IMR-90 (cell line): Measurements from ENCODE around the gene ALS2. TPM values are rescaled to one million over a fixed set of nuclear protein-coding genes. Genes with fewer than 3 reads are reported as not detected.

Experiments
- ATAC-seq: fragments of 200-7000 bp; cut with Tn5 transposase; 2 replicates; pipeline ENCODE4 v1.9.1; 2020; ENCODE audit warnings: low read depth, mild to moderate bottlenecking, moderate library complexity
- BruUV-seq: library from RNA; stranded (reverse); fragments of 400-500 nt; replicated peaks from 2 replicates; lab custom pipeline; 2021; lab: Mats Ljungman, UMichigan
- CTCF ChIA-PET: fragments of 300-600 bp; formaldehyde crosslinking; extraction: SDS; loops from one replicate; lab custom pipeline; 2021; ENCODE audit warnings: antibody characterized with exemption; lab: Yijun Ruan, JAX
- POLR2A ChIA-PET: fragments of 300-600 bp; sonication (Branson Sonifier 250); formaldehyde crosslinking; loops from one replicate; lab custom pipeline; 2022; ENCODE audit warnings: antibody characterized with exemption; ENCODE audit not compliant: unreplicated experiment; lab: Charles Lee
- DNase-seq: peaks from one replicate; pipeline ENCODE4 v3.0.0; 2013
- H2AFZ ChIP-seq: replicated peaks from 2 replicates; pipeline ENCODE3; 2013; ENCODE audit warnings: low read length, mild to moderate bottlenecking; ENCODE audit not compliant: poor library complexity
- H2AK5ac ChIP-seq: 2 replicates; pipeline ENCODE4 v1.6.1; 2013; ENCODE audit warnings: low read depth, low read length, inconsistent platforms
- H2AK9ac ChIP-seq: replicated peaks from 2 replicates; pipeline ENCODE3; 2013; ENCODE audit warnings: mild to moderate bottlenecking, low read depth, low read length, moderate library complexity; ENCODE audit not compliant: poor library complexity
- H2BK120ac ChIP-seq: 2 replicates; pipeline ENCODE4 v1.6.1; 2013; ENCODE audit warnings: low read depth, low read length, inconsistent platforms
- H2BK15ac ChIP-seq: 3 replicates; pipeline ENCODE4 v1.6.1; 2013; ENCODE audit warnings: low read depth, low read length, inconsistent platforms
- H2BK20ac ChIP-seq: 2 replicates; pipeline ENCODE4 v1.6.1; 2013; ENCODE audit warnings: low read depth, mild to moderate bottlenecking, inconsistent platforms, low read length, moderate library complexity
- H2BK5ac ChIP-seq: 2 replicates; pipeline ENCODE4 v1.6.1; 2013; ENCODE audit warnings: mild to moderate bottlenecking, low read depth, low read length, inconsistent platforms; ENCODE audit not compliant: poor library complexity, severe bottlenecking
- H3K14ac ChIP-seq: replicated peaks from 2 replicates; pipeline ENCODE4 v1.6.1; 2013; ENCODE audit warnings: low read depth, low read length, inconsistent platforms
- H3K18ac ChIP-seq: 2 replicates; pipeline ENCODE4 v1.6.1; 2013; ENCODE audit warnings: low read depth, low read length, control low read depth
- H3K23ac ChIP-seq: 2 replicates; pipeline ENCODE4 v1.6.1; 2013; ENCODE audit warnings: low read depth, low read length, inconsistent platforms
- H3K27ac ChIP-seq: 2 replicates; pipeline ENCODE4 v1.5.1; 2013; ENCODE audit warnings: mild to moderate bottlenecking, control low read depth, low read length; ENCODE audit not compliant: insufficient read depth
- H3K27me3 ChIP-seq: 2 replicates; pipeline ENCODE4 v1.6.1; 2013; ENCODE audit warnings: low read length; ENCODE audit not compliant: control insufficient read depth, insufficient read depth
- H3K36me3 ChIP-seq: 2 replicates; pipeline ENCODE4 v1.6.1; 2013; ENCODE audit warnings: low read length, mixed read lengths; ENCODE audit not compliant: control insufficient read depth, insufficient read depth
- H3K4ac ChIP-seq: 2 replicates; pipeline ENCODE4 v1.6.1; 2013; ENCODE audit warnings: low read depth, low read length, inconsistent platforms
- H3K4me1 ChIP-seq: 2 replicates; pipeline ENCODE4 v1.6.1; 2013; ENCODE audit warnings: low read length, mixed read lengths; ENCODE audit not compliant: control insufficient read depth, insufficient read depth
- H3K4me2 ChIP-seq: 2 replicates; pipeline ENCODE4 v1.6.1; 2013; ENCODE audit warnings: low read depth, mild to moderate bottlenecking, control low read depth, low read length, moderate library complexity
- H3K4me3 ChIP-seq: 2 replicates; pipeline ENCODE4 v1.5.1; 2013; ENCODE audit warnings: low read depth, mild to moderate bottlenecking, control low read depth, low read length, moderate library complexity; ENCODE audit not compliant: insufficient read depth
- H3K56ac ChIP-seq: 2 replicates; pipeline ENCODE4 v1.6.1; 2013; ENCODE audit warnings: low read length, inconsistent platforms; ENCODE audit not compliant: insufficient read depth; ENCODE audit errors: extremely low read depth
- H3K79me1 ChIP-seq, 2 experiments: 2 replicates each; pipeline ENCODE4 v1.6.1; 2013; ENCODE audit warnings: low read length in 2 of 2, inconsistent platforms in 1 of 2, low read depth in 1 of 2
- H3K9ac ChIP-seq: 2 replicates; pipeline ENCODE4 v1.6.1; 2013; ENCODE audit warnings: low read depth, low read length, control low read depth
- H3K9me1 ChIP-seq: 2 replicates; pipeline ENCODE4 v1.6.1; 2013; ENCODE audit warnings: low read length, inconsistent platforms; ENCODE audit not compliant: insufficient read depth
- H3K9me3 ChIP-seq: 2 replicates; pipeline ENCODE4 v1.6.1; 2013; ENCODE audit warnings: low read length; ENCODE audit not compliant: control insufficient read depth, insufficient read depth
- H4K20me1 ChIP-seq: 2 replicates; pipeline ENCODE4 v1.6.1; 2013; ENCODE audit warnings: low read length, inconsistent platforms; ENCODE audit not compliant: insufficient read depth
- H4K5ac ChIP-seq: 2 replicates; pipeline ENCODE4 v1.6.1; 2013; ENCODE audit warnings: mild to moderate bottlenecking, low read depth, low read length, control low read depth
- H4K8ac ChIP-seq, 2 experiments: 2 replicates each; pipeline ENCODE4 v1.6.1; 2013; ENCODE audit warnings: low read depth in 2 of 2, low read length in 2 of 2, control low read depth in 1 of 2, inconsistent platforms in 1 of 2
- H4K91ac ChIP-seq: 2 replicates; pipeline ENCODE4 v1.6.1; 2013; ENCODE audit warnings: low read depth, low read length, inconsistent platforms; ENCODE audit not compliant: insufficient read depth
- CHD1 ChIP-seq: IDR thresholded peaks from 2 replicates; pipeline ENCODE4 v1.6.1; 2012; ENCODE audit warnings: low read depth, low read length, improper control_type of control experiment
- CTCF ChIP-seq: conservative IDR thresholded peaks from 2 replicates; pipeline ENCODE4 v1.5.1; 2012; ENCODE audit warnings: mild to moderate bottlenecking, low read depth, low read length, improper control_type of control experiment
- WGBS, 2 experiments: methylation state at CpG; one replicate each; pipeline versions ENCODE4 v1.1.5 to v1.1.7; 2013; ENCODE audit warnings: missing lambda C conversion rate in 2 of 2; ENCODE audit not compliant: insufficient read length in 1 of 2; ENCODE audit errors: extremely low coverage in 2 of 2; 5-methylcytosine and 5-hydroxymethylcytosine counted together
- dilution Hi-C: fragments of 300-500 bp; cut with HindIII; formaldehyde crosslinking; loops from one replicate; pipeline ENCODE4 v1.14.3; 2018; ENCODE audit warnings: low sequenced_read_pairs; ENCODE audit not compliant: unreplicated experiment
- in situ Hi-C: fragments of 300-500 bp; cut with MboI; formaldehyde crosslinking; loops from 3 replicates; pipeline ENCODE4 v1.14.3; 2019; ENCODE audit warnings: low sequenced_read_pairs, inconsistent platforms, mixed read lengths
- intact Hi-C: fragments of 100-400 bp; cut with micrococcal nuclease; formaldehyde crosslinking; loops from 2 replicates; pipeline ENCODE4 v1.10.0; 2022
- polyA plus RNA-seq, 3 experiments: library from polyadenylated mRNA; depleted of rRNA; stranded (reverse); fragments of >200 nt; gene quantifications; 2 replicates each; pipeline ENCODE4 v1.2.3, GENCODE V29; 2012; ENCODE audit warnings: low replicate concordance in 1 of 3
- total RNA-seq: library from RNA; depleted of rRNA; stranded (reverse); fragments of >200 nt; gene quantifications from 2 replicates; pipeline ENCODE4 v1.2.3, GENCODE V29; 2012

The ALS2 gene
- total and polyA plus RNA-seq, 2 of the 4 experiments (the other 2 are of a cell fraction) = 14.4 to 42.3 TPM

- no peak overlapping the region for H3K56ac ChIP-seq
- no peak overlapping the region for H2AFZ ChIP-seq
- no peak overlapping the region for H3K23ac ChIP-seq
- no peaks in the 10 kb centered on the region for H3K4me1 ChIP-seq
- H3K4me3 ChIP-seq = no peak overlapping the region
- H3K4ac ChIP-seq = no peak overlapping the region
- no peaks in the 10 kb centered on the region for H3K9me3 ChIP-seq
- peaks cover 29% of the 10 kb centered on the region for H3K36me3 ChIP-seq
- no peak overlapping the region for H3K27ac ChIP-seq
- H2AK5ac ChIP-seq = no peak overlapping the region
- H2BK120ac ChIP-seq = no peak overlapping the region
- ATAC-seq = no peak
- dilution Hi-C loops (no loop called here), in situ Hi-C loops (no loop called here), intact Hi-C loops (no loop called here)
- no peaks in the 10 kb centered on the region for H3K9me1 ChIP-seq
- no peak overlapping the region for H3K14ac ChIP-seq
- H2AK9ac ChIP-seq = no peak overlapping the region
- TF ChIP-seq CTCF (no peak), CHD1 (no peak)
- no peak overlapping the region for H3K9ac ChIP-seq
- no peak overlapping the region for H2BK20ac ChIP-seq
- no peak overlapping the region for H3K4me2 ChIP-seq
- no peak for DNase-seq
- H2BK15ac ChIP-seq = no peak overlapping the region
- no peak overlapping the region for H3K18ac ChIP-seq
- H4K8ac ChIP-seq = no peak overlapping the region
- no peaks in the 10 kb centered on the region for H3K27me3 ChIP-seq
- no TSS peak for BruUV-seq
- ChIA-PET POLR2A (no interaction called here), CTCF (no interaction called here)
- no peaks in the 10 kb centered on the region for H4K20me1 ChIP-seq
- H4K91ac ChIP-seq = no peak overlapping the region
- H4K5ac ChIP-seq = no peak overlapping the region
- WGBS, 2 experiments = 93% methylated on average over 3 of the region's 6 CpGs; no CpG with 5 or more reads in 1 of the 2 experiments
- H2BK5ac ChIP-seq = no peak overlapping the region
- H3K79me1 ChIP-seq = no peaks in the 10 kb centered on the region; a peak in 1 of 4 replicates
These were observed 65.3 kb downstream of the ALS2 start for GRCh38 chr2:201715459-201715858.
